ENCODE results near the gene PICALM.

PICALM gene

DNA sequence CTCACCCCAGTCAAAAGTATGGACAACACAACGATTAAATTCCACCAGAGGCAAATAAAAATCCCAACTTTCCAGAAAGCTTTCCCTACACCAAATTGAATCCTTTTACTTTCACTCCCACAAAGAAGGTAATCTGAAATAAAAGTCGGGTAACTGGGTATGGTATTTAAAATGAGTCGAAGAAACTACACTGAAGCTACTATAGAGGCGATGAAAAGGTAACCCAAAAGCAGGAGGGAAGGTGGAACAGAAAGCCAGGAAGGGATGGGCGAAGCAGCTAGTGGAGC lies 1.1 kb downstream of the PICALM start:
- no peak for FAIRE-seq
- DNase-seq (ENCODE audit: insufficient read length, low spot score): no peak
- TF ChIP-seq, protein P1, sequence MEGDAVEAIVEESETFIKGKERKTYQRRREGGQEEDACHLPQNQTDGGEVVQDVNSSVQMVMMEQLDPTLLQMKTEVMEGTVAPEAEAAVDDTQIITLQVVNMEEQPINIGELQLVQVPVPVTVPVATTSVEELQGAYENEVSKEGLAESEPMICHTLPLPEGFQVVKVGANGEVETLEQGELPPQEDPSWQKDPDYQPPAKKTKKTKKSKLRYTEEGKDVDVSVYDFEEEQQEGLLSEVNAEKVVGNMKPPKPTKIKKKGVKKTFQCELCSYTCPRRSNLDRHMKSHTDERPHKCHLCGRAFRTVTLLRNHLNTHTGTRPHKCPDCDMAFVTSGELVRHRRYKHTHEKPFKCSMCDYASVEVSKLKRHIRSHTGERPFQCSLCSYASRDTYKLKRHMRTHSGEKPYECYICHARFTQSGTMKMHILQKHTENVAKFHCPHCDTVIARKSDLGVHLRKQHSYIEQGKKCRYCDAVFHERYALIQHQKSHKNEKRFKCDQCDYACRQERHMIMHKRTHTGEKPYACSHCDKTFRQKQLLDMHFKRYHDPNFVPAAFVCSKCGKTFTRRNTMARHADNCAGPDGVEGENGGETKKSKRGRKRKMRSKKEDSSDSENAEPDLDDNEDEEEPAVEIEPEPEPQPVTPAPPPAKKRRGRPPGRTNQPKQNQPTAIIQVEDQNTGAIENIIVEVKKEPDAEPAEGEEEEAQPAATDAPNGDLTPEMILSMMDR (IDR thresholded peaks at IDR 0.05; ENCODE audit: insufficient read depth, missing control alignments): no peak

GRCh38 chr11:86067009-86067850 lies 1.7 kb downstream of the PICALM start:
- FAIRE-seq (no peak), DNase-seq (ENCODE audit: insufficient read length, low spot score) (no peak)

DNA sequence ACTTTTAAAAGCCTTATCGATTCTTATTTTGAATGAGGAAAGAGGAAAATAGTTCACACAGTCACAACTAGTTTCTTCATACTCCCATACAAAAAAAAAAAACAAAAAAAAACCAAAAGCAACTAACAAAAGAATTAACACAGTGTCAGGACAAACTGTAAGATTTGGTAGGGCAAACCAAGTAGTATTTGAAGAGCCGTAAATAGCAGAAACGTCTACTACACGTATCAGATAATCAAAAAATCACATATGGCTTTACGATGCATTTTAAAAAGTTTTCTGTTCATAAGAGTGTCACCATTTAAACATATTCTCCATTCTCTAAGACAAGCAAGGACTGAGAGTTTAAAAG lies 2.3 kb downstream of the PICALM start:
- FAIRE-seq: no peak

More at GRCh38 chr11:86067009-86067850, 1.7 kb downstream of the PICALM start:
- TF ChIP-seq, protein P1 (IDR thresholded peaks at IDR 0.05; ENCODE audit: insufficient read depth, missing control alignments): no peak

DNA sequence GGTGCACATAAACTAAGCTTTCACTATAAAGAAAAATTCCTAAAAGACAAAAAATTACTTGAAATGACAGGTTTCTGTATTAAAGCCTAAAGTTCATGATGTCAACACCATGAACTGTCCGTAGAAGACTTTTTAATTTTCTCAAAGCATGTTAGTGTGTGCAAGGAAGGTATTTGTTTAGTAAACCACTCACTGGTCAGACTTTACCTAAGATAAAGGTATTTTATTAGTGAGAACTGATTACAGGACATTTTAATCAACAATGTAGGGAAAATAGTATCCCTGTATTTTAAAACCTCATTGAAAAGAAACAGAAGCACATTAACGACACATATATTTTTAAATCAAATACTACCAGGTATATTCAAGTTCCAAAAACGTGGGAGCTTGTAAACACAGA lies 2.9 kb downstream of the PICALM start:
- TF ChIP-seq, protein P1 (IDR thresholded peaks at IDR 0.05; ENCODE audit: insufficient read depth, missing control alignments): no peak
- DNase-seq (ENCODE audit: insufficient read length, low spot score): no peak
- no peak for FAIRE-seq

More for the DNA sequence above, 2.3 kb downstream of the PICALM start:
- TF ChIP-seq, protein P1 (IDR thresholded peaks at IDR 0.05; ENCODE audit: insufficient read depth, missing control alignments): no peak
- DNase-seq (ENCODE audit: insufficient read length, low spot score): no peak

GRCh38 chr11:86064220-86064803 lies 4.6 kb downstream of the PICALM start:
- DNase-seq (ENCODE audit: insufficient read length, low spot score): no peak
- TF ChIP-seq, protein P1 (IDR thresholded peaks at IDR 0.05; ENCODE audit: insufficient read depth, missing control alignments): no peak
- FAIRE-seq: no peak

DNA sequence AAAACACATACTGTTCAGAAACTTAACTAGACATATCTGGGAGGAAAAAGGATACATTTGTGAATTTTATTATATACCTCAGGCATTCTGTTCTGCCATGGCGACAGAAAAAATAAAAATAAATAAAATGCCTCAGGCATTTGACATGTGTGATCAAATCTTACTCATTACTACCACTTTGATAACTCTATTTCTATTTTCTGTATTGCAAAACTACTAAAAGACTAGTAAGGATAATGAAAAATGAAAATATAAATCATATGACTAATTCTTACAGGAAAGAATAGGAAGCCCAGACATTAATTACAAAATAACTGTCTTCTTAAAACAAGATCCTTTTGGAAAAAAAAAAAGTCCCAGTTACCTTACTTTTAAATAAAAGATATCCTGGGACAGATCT lies 5.3 kb downstream of the PICALM start:
- TF ChIP-seq, protein P1 (IDR thresholded peaks at IDR 0.05; ENCODE audit: insufficient read depth, missing control alignments): no peak
- DNase-seq (ENCODE audit: insufficient read length, low spot score) (no peak), FAIRE-seq (no peak)

- DNase-seq (ENCODE audit: insufficient read length, low spot score): no peak
- no peak for FAIRE-seq
- TF ChIP-seq, protein P1 (IDR thresholded peaks at IDR 0.05; ENCODE audit: insufficient read depth, missing control alignments): no peak
Observed at GRCh38 chr11:86062719-86063118, 6.2 kb downstream of the PICALM start.

All from D721Med (cell line).